Uterus (tissue), 4 donors: ENCODE data around the gene USHBP1. TPM values are rescaled to one million over a fixed set of nuclear protein-coding genes. Genes with fewer than 3 reads are reported as not detected.

Experiments used
- DNase-seq, 2 donors: peaks; one replicate each; pipeline ENCODE4 v3.0.0-alpha.2; 2019 to 2020
- H3K27ac ChIP-seq, 2 donors: fragments of 200-600 bp; sonication (generic); 1 replicate in 1 of 2; 2 replicates in 1 of 2; pipeline ENCODE4 v1.5.1; 2016 to 2018
- H3K27me3 ChIP-seq, 2 donors: fragments of 200-600 bp; sonication (generic); one replicate each; pipeline ENCODE4 v1.5.1; 2018 to 2019; ENCODE audit warnings: control low read depth in 1 of 2
- H3K36me3 ChIP-seq, 2 donors: fragments of 200-600 bp; sonication (generic); one replicate each; pipeline ENCODE4 v1.5.1; 2019; ENCODE audit warnings: control low read depth in 1 of 2
- H3K4me1 ChIP-seq, 2 donors: fragments of 200-600 bp; sonication (generic); one replicate each; pipeline ENCODE4 v1.5.1; 2018 to 2019; ENCODE audit warnings: control low read depth in 1 of 2
- H3K4me3 ChIP-seq, 2 donors: fragments of 200-600 bp; sonication (generic); 1 replicate in 1 of 2; 2 replicates in 1 of 2; pipeline ENCODE4 v1.5.1; 2018 to 2019; ENCODE audit warnings: mild to moderate bottlenecking in 1 of 2
- H3K9me3 ChIP-seq, 2 donors: fragments of 200-600 bp; sonication (generic); one replicate each; pipeline ENCODE4 v1.5.1; 2019; ENCODE audit warnings: control low read depth in 1 of 2
- POLR2A ChIP-seq, 2 donors: fragments of 450-650 bp; IDR thresholded peaks; one replicate each; pipeline ENCODE4 v1.6.1; 2016; ENCODE audit warnings: antibody characterized with exemption in 2 of 2, mild to moderate bottlenecking in 1 of 2, moderate library complexity in 1 of 2
- intact Hi-C: fragments of 100-400 bp; cut with DNase I; formaldehyde crosslinking; loops from one replicate; pipeline ENCODE4 v1.15.1; 2023; ENCODE audit warnings: low total_unique reads
- total RNA-seq, 4 donors: library from RNA; depleted of rRNA in 3 of 4; stranded (reverse); fragments of >200 nt in 3 of 4; gene quantifications; one replicate each; pipeline versions ENCODE4 v1.1.0 to v1.2.4, GENCODE V29; 2014 to 2023
- TF ChIP-seq, protein P1 (sequence below), 4 experiments: fragments of 200-600 bp in 2 of 4; fragments of 450-650 bp in 2 of 4; sonication (generic) in 2 of 4; IDR thresholded peaks; one replicate each; pipeline ENCODE4 v1.5.1; 2016 to 2019; ENCODE audit warnings: antibody characterized with exemption in 4 of 4, mild to moderate bottlenecking in 2 of 4, moderate library complexity in 1 of 4
- donor health status: DM: yes; HTN: yes; CAD: no.

USHBP1 gene
- total RNA-seq, 4 donors from 2014 or later, result 3.5 to 23.8 (median 13.0) TPM

DNA sequence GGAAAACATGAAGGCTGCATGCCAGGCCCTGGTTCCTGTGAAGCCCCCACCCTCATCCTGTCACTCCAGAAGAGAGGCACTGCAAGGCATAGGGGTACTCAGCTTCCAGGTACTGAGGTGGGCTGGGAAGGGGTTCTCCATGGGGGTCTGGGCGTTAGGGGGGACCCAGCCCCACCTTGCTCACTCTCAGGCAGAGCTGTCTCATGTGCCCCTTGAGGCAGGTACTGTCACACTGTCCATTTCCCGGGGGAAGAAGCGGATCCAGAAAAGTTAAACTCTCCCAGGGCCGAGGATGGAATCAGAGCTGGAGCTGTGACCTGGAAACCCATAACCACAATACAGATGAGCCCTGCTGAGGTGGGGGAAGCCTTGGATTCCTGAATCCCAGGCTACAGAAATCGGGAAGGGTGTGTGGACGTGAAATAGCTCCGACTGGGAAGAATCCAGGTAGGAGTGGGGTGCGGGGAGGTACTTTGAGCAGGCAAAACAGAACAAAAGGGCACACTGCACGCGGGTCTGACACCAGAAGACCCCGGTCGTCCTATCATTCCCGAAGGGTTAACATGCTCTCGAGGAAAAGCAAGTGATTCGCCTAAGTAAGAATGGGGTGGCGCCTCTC, 49.9 kb downstream of the USHBP1 start:
- H3K36me3 ChIP-seq, result no peaks in the 10 kb centered on the region
- intact Hi-C loops, result no loop called here

DNA sequence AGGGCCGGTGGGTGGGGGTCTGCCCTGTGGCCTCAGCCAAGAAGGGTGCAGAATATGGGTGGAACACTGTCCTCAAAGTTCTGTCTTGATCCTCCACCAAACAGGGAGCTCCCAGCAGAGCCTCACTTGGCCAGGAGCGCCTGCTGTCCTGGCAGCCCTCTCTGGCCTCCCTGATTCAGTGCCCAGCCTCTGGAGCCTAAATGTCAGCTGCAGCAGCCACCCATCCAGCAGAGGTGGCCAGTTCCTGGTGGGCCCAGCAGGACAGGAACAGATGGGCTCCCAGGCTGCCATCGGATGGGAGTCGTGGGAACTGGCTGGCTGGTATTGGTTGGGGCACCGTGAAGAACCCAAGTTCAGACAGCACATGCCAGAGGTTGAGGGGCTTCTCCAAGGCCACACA, 51.2 kb downstream of the USHBP1 start:
- Histone ChIP-seq H3K4me3 (no peak overlapping the region), H3K27ac (no peak overlapping the region), H3K9me3 (no peaks in the 10 kb centered on the region), H3K27me3 (no peaks in the 10 kb centered on the region), H3K36me3 (no peaks in the 10 kb centered on the region), H3K4me1 (peaks cover 0 to 4% of the 10 kb centered on the region in 2 donors)
- DNase-seq, result no peak
- intact Hi-C loops, result no loop called here
- TF ChIP-seq POLR2A (IDR thresholded peaks at IDR 0.05), result no peak
- TF ChIP-seq, protein P1, sequence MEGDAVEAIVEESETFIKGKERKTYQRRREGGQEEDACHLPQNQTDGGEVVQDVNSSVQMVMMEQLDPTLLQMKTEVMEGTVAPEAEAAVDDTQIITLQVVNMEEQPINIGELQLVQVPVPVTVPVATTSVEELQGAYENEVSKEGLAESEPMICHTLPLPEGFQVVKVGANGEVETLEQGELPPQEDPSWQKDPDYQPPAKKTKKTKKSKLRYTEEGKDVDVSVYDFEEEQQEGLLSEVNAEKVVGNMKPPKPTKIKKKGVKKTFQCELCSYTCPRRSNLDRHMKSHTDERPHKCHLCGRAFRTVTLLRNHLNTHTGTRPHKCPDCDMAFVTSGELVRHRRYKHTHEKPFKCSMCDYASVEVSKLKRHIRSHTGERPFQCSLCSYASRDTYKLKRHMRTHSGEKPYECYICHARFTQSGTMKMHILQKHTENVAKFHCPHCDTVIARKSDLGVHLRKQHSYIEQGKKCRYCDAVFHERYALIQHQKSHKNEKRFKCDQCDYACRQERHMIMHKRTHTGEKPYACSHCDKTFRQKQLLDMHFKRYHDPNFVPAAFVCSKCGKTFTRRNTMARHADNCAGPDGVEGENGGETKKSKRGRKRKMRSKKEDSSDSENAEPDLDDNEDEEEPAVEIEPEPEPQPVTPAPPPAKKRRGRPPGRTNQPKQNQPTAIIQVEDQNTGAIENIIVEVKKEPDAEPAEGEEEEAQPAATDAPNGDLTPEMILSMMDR (IDR thresholded peaks at IDR 0.05), result no peak

More for the DNA sequence above, 49.9 kb downstream of the USHBP1 start:
- H3K4me1 ChIP-seq, result peaks cover 0 to 4% of the 10 kb centered on the region in 2 donors
- peak overlapping the region; percentile 71 to 96 for H3K4me3 ChIP-seq
- no peak for TF ChIP-seq POLR2A (IDR thresholded peaks at IDR 0.05)
- TF ChIP-seq, protein P1 (IDR thresholded peaks at IDR 0.05), result no peak
- peak overlapping the region; percentile 93 to 94 for H3K27ac ChIP-seq
- DNase-seq, result no peak
- H3K27me3 ChIP-seq, result no peaks in the 10 kb centered on the region
- H3K9me3 ChIP-seq, result no peaks in the 10 kb centered on the region

DNA sequence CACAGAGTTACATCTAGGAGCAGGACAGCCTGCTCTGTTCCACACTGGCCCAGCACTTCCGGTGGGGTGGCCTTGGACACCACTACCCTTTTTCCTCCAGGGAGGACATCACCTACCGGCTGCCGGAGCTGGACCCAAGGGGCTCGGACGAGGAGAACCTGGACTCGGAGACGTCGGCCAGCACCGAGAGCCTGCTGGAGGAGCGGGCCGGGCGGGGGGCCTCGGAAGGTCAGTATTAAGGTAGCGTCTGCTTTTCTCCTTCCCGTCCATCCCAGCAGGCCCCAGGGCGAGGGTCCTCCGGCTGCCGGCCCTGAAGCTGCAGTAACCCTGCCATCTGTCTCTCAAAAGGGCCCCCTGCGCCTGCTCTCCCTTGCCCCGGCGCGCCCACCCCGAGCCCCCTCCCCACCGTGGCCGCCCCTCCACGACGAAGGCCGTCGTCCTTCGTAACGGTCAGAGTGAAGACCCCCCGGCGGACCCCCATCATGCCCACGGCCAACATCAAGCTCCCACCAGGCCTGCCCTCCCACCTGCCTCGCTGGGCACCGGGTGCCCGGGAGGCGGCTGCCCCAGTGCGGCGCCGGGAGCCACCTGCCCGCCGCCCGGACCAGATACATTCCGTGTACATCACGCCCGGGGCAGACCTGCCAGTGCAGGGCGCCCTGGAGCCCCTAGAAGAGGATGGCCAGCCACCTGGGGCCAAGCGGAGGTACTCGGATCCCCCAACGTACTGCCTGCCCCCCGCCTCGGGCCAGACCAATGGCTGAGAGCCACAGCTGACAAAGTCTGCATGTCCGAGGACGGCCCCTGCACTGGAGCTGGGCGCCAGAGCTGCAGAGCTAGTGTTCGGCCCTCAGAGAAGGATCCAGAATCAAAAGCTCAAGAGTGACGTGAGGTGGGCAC, 52.7 kb downstream of the USHBP1 start:
- no peaks in the 10 kb centered on the region for H3K27me3 ChIP-seq
- no peak overlapping the region for H3K4me3 ChIP-seq
- H3K36me3 ChIP-seq, result no peaks in the 10 kb centered on the region
- intact Hi-C loops, result no loop called here
- TF ChIP-seq POLR2A (IDR thresholded peaks at IDR 0.05), result no peak
- TF ChIP-seq, protein P1 (IDR thresholded peaks at IDR 0.05), result no peak
- no peaks in the 10 kb centered on the region for H3K9me3 ChIP-seq
- no peak for DNase-seq
- H3K27ac ChIP-seq, result no peak overlapping the region
- peaks cover 0 to 4% of the 10 kb centered on the region in 2 donors for H3K4me1 ChIP-seq

GRCh38 chr19:17210296-17210695, 54.2 kb downstream of the USHBP1 start:
- Histone ChIP-seq H3K27me3 (no peaks in the 10 kb centered on the region), H3K9me3 (no peaks in the 10 kb centered on the region), H3K4me3 (no peak overlapping the region), H3K36me3 (no peaks in the 10 kb centered on the region), H3K4me1 (peaks cover 0 to 4% of the 10 kb centered on the region in 2 donors), H3K27ac (no peak overlapping the region)
- DNase-seq, result no peak
- intact Hi-C loops, result no loop called here
- TF ChIP-seq, protein P1 (IDR thresholded peaks at IDR 0.05), result no peak
- TF ChIP-seq POLR2A (IDR thresholded peaks at IDR 0.05), result no peak
